Activated B cell treated with CpG ODN at 0.5 μM for 24 hours (primary cell): ENCODE data around the gene KIF5B. TPM values are rescaled to one million over a fixed set of nuclear protein-coding genes. Genes with fewer than 3 reads are reported as not detected.

Experiments
- ATAC-seq: fragments of 200-7000 bp; cut with Tn5 transposase; one replicate; pipeline ENCODE4 v1.10.0; 2021; ENCODE audit warnings: low read depth, mild to moderate bottlenecking, moderate library complexity
- CTCF ChIA-PET: fragments of 350-600 bp; sonication (Branson Sonifier 250); formaldehyde crosslinking; loops from one replicate; lab custom pipeline; 2021; ENCODE audit warnings: antibody characterized with exemption; lab: Charles Lee
- POLR2A ChIA-PET: fragments of 350-600 bp; sonication (Branson Sonifier 250); formaldehyde crosslinking; loops from one replicate; lab custom pipeline; 2021; ENCODE audit warnings: antibody characterized with exemption; lab: Charles Lee
- DNase-seq: peaks from one replicate; pipeline ENCODE4 v3.0.0; 2022
- H3K27ac Mint-ChIP-seq: one replicate; pipeline ENCODE4 v1.8.0; 2020; ENCODE audit warnings: mixed read lengths
- H3K27me3 Mint-ChIP-seq: one replicate; pipeline ENCODE4 v1.8.0; 2021; ENCODE audit warnings: mixed read lengths
- H3K36me3 Mint-ChIP-seq: one replicate; pipeline ENCODE4 v1.8.0; 2021; ENCODE audit warnings: low read depth, mixed read lengths
- H3K4me1 Mint-ChIP-seq: one replicate; pipeline ENCODE4 v1.8.0; 2021; ENCODE audit warnings: mixed read lengths
- H3K4me3 Mint-ChIP-seq: one replicate; pipeline ENCODE4 v1.8.0; 2020; ENCODE audit warnings: mild to moderate bottlenecking, mixed read lengths
- H3K9me3 Mint-ChIP-seq: one replicate; pipeline ENCODE4 v1.8.0; 2020; ENCODE audit warnings: mixed read lengths
- intact Hi-C: fragments of 100-400 bp; cut with micrococcal nuclease; formaldehyde crosslinking; loops from one replicate; pipeline ENCODE4 v1.15.1; 2024
- total RNA-seq: library from RNA; stranded (reverse); gene quantifications from 2 replicates; pipeline ENCODE4 v1.2.3, GENCODE V29; 2022
- TF ChIP-seq, protein P1 (sequence below): fragments of 200-600 bp; IDR thresholded peaks from one replicate; pipeline ENCODE4 v1.8.0; 2022; ENCODE audit warnings: antibody characterized with exemption, mild to moderate bottlenecking

The KIF5B gene
- 44.2 and 45.0 TPM in 2 replicates for total RNA-seq

DNA sequence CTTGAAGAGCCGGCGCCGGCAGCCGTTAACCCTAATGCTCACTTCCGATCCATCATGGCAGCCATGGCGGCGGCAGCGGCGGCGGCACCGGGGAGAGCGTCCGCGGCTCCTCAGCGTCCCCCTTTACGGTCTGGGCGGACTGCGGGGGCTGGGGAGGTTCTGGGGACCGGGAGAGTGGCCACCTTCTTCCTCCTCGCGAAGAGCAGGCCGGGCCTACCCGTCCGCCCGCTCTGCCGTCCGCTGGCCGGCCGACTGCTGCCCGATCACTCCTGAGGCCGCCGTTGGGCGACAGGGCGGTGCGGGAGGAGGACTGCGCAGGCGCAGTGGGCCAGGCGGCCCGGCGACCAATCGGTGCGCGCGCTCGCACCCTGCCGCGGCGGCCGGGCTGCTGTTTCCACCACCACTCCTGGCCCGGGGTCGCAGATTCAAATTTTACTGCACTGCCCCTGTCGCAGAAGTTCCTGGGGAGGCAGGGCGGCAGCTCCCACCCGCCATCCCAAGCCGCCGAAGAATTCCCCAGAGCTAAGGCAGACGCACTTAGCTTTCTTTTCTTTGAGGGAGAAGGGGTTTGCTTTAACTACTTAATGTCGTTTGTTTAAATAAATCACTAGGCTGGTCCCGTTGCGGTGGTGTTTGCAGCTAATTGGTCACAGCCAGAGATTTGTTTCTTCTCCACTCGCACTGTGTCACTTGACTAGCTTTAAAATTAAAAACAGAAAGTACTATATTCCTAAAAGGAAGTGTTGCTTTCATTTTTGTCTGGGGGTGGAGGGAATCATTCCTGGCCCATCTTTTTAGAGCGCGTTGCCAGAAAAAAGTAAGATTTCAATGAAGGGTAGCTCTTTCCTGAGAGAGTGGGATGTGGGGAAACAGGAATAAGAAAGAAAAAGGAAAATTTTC, at the start of gene KIF5B:
KIF5B (minus strand) TSS at position 290 of the 900 bp plus-strand sequence. CDS start 452 bp downstream, outside the sequence.
- Mint-ChIP-seq H3K27me3 (no peaks in the 10 kb centered on the region), H3K27ac (peak within 1 kb of the TSS; percentile 90), H3K4me3 (peak within 1 kb of the TSS; percentile 96), H3K4me1 (peaks cover 52% of the 10 kb centered on the region), H3K36me3 (peaks cover 12% of the 10 kb centered on the region), H3K9me3 (no peaks in the 10 kb centered on the region)
- TF ChIP-seq, protein P1, sequence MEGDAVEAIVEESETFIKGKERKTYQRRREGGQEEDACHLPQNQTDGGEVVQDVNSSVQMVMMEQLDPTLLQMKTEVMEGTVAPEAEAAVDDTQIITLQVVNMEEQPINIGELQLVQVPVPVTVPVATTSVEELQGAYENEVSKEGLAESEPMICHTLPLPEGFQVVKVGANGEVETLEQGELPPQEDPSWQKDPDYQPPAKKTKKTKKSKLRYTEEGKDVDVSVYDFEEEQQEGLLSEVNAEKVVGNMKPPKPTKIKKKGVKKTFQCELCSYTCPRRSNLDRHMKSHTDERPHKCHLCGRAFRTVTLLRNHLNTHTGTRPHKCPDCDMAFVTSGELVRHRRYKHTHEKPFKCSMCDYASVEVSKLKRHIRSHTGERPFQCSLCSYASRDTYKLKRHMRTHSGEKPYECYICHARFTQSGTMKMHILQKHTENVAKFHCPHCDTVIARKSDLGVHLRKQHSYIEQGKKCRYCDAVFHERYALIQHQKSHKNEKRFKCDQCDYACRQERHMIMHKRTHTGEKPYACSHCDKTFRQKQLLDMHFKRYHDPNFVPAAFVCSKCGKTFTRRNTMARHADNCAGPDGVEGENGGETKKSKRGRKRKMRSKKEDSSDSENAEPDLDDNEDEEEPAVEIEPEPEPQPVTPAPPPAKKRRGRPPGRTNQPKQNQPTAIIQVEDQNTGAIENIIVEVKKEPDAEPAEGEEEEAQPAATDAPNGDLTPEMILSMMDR: no peak
- ChIA-PET CTCF (no interaction called here), POLR2A (interaction anchor here (0.6 to 1.3 kb wide), 6 partner anchors 13 to 955 kb away, joined by 3 to 5 read pairs (median 3); no protein-coding TSS in a partner anchor)
- ATAC-seq: peak; percentile 86
- intact Hi-C loops: loop anchor here (1.0 to 10.0 kb wide), 10 partner anchors 128 to 1712 kb away; partner anchors contain the start of genes ARHGAP12, MTPAP, ZEB1 and ZNF438
- peak; percentile 90 for DNase-seq

- Mint-ChIP-seq H3K9me3 (no peaks in the 10 kb centered on the region), H3K36me3 (no peaks in the 10 kb centered on the region), H3K27me3 (peaks cover 7% of the 10 kb centered on the region), H3K4me3 (no peak overlapping the region), H3K27ac (no peak overlapping the region), H3K4me1 (no peaks in the 10 kb centered on the region)
- TF ChIP-seq, protein P1: no peak
- no peak for ATAC-seq
- CTCF ChIA-PET: no interaction called here
- intact Hi-C loops: loop anchor here (10.0 kb wide), 1 partner anchor 921 kb away; no protein-coding TSS in a partner anchor
- POLR2A ChIA-PET: interaction anchor here (0.7 kb wide), 1 partner anchor 259 kb away, joined by 3 read pairs; no protein-coding TSS in a partner anchor
- DNase-seq: no peak
These were observed 49.7 kb upstream of the KIF5B start for GRCh38 chr10:32105782-32106382.

DNA sequence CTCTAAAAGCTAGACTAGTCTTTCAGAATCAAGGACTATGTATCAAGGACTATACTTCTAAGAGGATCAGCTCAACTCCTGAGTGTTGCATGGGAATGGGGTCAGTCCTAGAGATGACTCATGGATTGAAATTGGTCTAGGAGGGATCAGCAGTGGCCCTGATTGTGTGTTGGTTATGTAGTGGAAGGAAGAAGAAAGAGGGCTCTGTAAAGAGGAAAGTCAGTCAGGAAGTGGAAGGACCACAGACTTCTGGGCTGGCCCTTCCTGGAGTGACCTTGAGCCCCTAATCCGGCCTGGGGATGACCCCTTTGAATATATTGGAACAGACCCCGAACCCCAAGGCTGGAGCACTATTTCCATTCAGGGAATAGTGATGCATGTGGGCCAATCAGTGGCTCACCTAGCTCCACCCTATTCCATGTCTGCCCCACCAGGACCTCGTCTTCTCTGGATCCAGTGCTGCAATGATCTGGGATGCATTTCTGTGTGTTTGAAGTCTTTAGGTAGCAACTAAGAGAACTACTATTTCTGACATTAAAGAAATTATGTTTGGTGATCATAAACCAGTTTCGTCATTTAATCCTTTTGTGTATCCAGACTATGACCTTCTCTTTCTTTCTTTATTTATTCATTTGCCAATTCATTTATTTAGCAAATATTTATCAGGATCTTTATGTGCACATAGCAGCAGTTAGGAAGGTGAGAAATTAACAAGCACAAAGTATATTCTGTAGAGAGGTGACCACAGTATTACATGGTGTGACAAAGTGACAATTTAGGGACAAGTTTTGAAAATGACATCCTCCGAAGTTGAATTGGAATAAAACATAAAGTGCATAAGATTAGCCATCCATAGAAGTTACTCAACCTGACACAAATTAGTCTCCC, 48.6 kb upstream of the KIF5B start:
- no peak overlapping the region for H3K27ac Mint-ChIP-seq
- no peak overlapping the region for H3K4me3 Mint-ChIP-seq

DNA sequence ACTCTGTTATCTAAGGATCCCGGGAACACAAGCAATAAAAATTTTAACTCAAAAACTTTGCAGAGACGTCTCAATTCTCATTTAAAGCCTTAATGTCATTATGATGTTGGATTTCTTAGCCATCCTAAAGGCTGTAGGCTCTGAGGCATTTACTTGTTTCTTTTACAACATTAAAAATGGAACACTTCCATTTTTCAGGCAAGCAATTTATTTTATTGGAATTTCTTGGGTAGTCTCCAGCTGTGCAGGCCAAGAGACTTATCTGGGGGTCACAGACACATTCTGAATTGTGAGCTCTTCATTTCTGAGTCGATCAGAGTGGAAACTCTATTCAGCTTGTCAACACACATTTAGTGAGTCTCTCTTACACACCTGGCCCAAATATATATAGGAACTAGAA, 48.0 kb upstream of the KIF5B start:
- DNase-seq (no peak), ATAC-seq (no peak)
- intact Hi-C loops: loop anchor here (10.0 kb wide), 1 partner anchor 919 kb away; no protein-coding TSS in a partner anchor
- H3K27me3 Mint-ChIP-seq: peaks cover 7% of the 10 kb centered on the region
- no peak overlapping the region for H3K27ac Mint-ChIP-seq
- CTCF ChIA-PET: no interaction called here
- H3K36me3 Mint-ChIP-seq: no peaks in the 10 kb centered on the region
- no peaks in the 10 kb centered on the region for H3K4me1 Mint-ChIP-seq
- POLR2A ChIA-PET: no interaction called here
- no peaks in the 10 kb centered on the region for H3K9me3 Mint-ChIP-seq
- TF ChIP-seq, protein P1: no peak
- H3K4me3 Mint-ChIP-seq: no peak overlapping the region

More for the DNA sequence above, 48.6 kb upstream of the KIF5B start:
- Mint-ChIP-seq H3K27me3 (peaks cover 7% of the 10 kb centered on the region), H3K36me3 (no peaks in the 10 kb centered on the region), H3K9me3 (no peaks in the 10 kb centered on the region), H3K4me1 (no peaks in the 10 kb centered on the region)
- ATAC-seq: no peak
- ChIA-PET CTCF (no interaction called here), POLR2A (no interaction called here)
- intact Hi-C loops: loop anchor here (10.0 kb wide), 1 partner anchor 920 kb away; no protein-coding TSS in a partner anchor
- DNase-seq: no peak
- TF ChIP-seq, protein P1: no peak
